ENCODE results near the gene SPOCK2. TPM values are rescaled to one million over a fixed set of nuclear protein-coding genes. Genes with fewer than 3 reads are reported as not detected.

The SPOCK2 gene
- total RNA-seq, 1 experiment from 2014 or later = 1.1 TPM

DNA sequence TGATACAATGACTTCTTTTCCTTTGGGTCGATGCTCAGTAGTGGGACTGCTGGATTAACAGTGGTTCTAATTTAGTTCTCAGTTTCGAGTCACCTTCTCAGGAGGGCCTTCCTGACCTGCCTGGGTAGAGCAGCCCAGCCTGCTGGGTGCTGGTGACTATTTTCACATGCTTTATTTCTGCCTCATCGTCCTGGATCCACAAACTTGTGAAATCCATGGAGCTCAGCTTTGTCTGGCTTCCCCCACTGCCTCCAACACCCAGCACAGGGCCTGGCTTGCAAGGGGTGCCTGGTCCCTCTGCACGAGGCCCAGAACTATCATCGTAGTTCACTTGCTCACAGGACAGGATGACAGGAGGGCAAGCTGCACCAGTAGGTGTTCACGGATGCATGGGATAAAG lies 46.9 kb downstream of the SPOCK2 start:
- intact Hi-C loops (cut with micrococcal nuclease) = no loop called here
- TF ChIP-seq YY1 (IDR thresholded peaks at IDR 0.05; ENCODE audit: extremely low read depth, insufficient replicate concordance, low read depth, low read length) (no peak), CEBPB (IDR thresholded peaks at IDR 0.05; ENCODE audit: low read depth) (no peak)
- no TSS peak for BruUV-seq (replicated peaks)
- ChIA-PET CTCF (no interaction called here), RAD21 (ENCODE audit: low non-redundant PET in 1 of 2, low total read pairs in 2 of 2, uncharacterized antibody in 2 of 2, unreplicated experiment in 2 of 2) (no interaction called here), POLR2A (no interaction called here)
- Histone ChIP-seq H3K9ac (ENCODE audit: low read length) (no peak overlapping the region), H3K27ac (ENCODE audit: low read depth, low read length) (no peak overlapping the region), H3K27me3 (ENCODE audit: insufficient read depth, low read length) (no peaks in the 10 kb centered on the region), H2AFZ (ENCODE audit: low read depth, low read length, poor library complexity, severe bottlenecking) (no peak overlapping the region), H3K9me3 (ENCODE audit: control insufficient read depth in 1 of 2, insufficient read depth in 1 of 2, low read depth in 1 of 2, low read length in 2 of 2) (no peaks in the 10 kb centered on the region), H3K4me1 (ENCODE audit: control insufficient read depth in 1 of 2, insufficient read depth in 2 of 2, low read length in 2 of 2) (peaks cover 0 to 13% of the 10 kb centered on the region in 2 experiments; a peak in 2 of 4 replicates), H4K20me1 (ENCODE audit: insufficient read depth) (no peaks in the 10 kb centered on the region), H3K9me2 (ENCODE audit: insufficient read depth) (no peaks in the 10 kb centered on the region), H3K36me3 (ENCODE audit: control insufficient read depth in 1 of 2, insufficient read depth in 2 of 2, low read length in 2 of 2) (no peaks in the 10 kb centered on the region), H3K4me2 (ENCODE audit: low read length) (no peak overlapping the region), H3K4me3 (replicated peaks in 1 of 2; ENCODE audit: low read depth in 1 of 2, low read length in 2 of 2) (no peak overlapping the region), H3K79me2 (ENCODE audit: insufficient read depth, low read length) (no peaks in the 10 kb centered on the region)
- DNase-seq (ENCODE audit: low read depth, low spot score) = no peak
- no peak for ATAC-seq

DNA sequence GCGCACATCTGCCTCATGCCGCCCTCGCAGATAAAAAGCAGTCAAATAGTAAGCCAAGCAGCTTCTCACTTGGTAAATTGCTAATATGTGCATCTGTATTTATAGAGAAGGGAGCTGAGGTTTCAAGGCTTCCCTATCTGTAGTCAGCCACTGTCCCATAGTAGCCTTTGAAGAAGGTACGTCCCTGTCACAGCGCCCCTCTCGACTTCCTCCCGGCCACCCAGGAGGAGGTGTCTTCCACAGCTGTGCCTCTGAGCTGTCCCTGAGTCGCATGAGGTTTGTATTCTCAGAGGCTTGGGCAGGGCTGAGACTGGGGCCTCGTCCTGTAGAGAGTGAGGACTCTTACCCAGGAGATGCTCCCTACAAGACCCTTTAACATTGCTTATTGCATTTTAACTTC lies 49.0 kb downstream of the SPOCK2 start:
- no peak for TF ChIP-seq RAD21 (IDR thresholded peaks at IDR 0.05; ENCODE audit: low read depth)
- TF ChIP-seq EZH2 (IDR thresholded peaks at IDR 0.05) = no peak
- TF ChIP-seq, protein P1, sequence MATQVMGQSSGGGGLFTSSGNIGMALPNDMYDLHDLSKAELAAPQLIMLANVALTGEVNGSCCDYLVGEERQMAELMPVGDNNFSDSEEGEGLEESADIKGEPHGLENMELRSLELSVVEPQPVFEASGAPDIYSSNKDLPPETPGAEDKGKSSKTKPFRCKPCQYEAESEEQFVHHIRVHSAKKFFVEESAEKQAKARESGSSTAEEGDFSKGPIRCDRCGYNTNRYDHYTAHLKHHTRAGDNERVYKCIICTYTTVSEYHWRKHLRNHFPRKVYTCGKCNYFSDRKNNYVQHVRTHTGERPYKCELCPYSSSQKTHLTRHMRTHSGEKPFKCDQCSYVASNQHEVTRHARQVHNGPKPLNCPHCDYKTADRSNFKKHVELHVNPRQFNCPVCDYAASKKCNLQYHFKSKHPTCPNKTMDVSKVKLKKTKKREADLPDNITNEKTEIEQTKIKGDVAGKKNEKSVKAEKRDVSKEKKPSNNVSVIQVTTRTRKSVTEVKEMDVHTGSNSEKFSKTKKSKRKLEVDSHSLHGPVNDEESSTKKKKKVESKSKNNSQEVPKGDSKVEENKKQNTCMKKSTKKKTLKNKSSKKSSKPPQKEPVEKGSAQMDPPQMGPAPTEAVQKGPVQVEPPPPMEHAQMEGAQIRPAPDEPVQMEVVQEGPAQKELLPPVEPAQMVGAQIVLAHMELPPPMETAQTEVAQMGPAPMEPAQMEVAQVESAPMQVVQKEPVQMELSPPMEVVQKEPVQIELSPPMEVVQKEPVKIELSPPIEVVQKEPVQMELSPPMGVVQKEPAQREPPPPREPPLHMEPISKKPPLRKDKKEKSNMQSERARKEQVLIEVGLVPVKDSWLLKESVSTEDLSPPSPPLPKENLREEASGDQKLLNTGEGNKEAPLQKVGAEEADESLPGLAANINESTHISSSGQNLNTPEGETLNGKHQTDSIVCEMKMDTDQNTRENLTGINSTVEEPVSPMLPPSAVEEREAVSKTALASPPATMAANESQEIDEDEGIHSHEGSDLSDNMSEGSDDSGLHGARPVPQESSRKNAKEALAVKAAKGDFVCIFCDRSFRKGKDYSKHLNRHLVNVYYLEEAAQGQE (IDR thresholded peaks at IDR 0.05; ENCODE audit: low read depth) = no peak
- no peak for TF ChIP-seq SIN3A (IDR thresholded peaks at IDR 0.05; ENCODE audit: low read depth)
- TF ChIP-seq POLR2A (IDR thresholded peaks at IDR 0.05; ENCODE audit: borderline replicate concordance, extremely low read depth, insufficient read depth, insufficient read length) = no peak
- no peak for TF ChIP-seq FOSL1 (IDR thresholded peaks at IDR 0.05; ENCODE audit: low read depth)
- TF ChIP-seq, protein P2, sequence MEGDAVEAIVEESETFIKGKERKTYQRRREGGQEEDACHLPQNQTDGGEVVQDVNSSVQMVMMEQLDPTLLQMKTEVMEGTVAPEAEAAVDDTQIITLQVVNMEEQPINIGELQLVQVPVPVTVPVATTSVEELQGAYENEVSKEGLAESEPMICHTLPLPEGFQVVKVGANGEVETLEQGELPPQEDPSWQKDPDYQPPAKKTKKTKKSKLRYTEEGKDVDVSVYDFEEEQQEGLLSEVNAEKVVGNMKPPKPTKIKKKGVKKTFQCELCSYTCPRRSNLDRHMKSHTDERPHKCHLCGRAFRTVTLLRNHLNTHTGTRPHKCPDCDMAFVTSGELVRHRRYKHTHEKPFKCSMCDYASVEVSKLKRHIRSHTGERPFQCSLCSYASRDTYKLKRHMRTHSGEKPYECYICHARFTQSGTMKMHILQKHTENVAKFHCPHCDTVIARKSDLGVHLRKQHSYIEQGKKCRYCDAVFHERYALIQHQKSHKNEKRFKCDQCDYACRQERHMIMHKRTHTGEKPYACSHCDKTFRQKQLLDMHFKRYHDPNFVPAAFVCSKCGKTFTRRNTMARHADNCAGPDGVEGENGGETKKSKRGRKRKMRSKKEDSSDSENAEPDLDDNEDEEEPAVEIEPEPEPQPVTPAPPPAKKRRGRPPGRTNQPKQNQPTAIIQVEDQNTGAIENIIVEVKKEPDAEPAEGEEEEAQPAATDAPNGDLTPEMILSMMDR (IDR thresholded peaks at IDR 0.05 in 2 of 3, conservative IDR thresholded peaks at IDR 0.05 in 1 of 3; ENCODE audit: borderline replicate concordance in 1 of 3, insufficient read depth in 1 of 3, low read depth in 2 of 3, low read length in 2 of 3) = no peak
- TF ChIP-seq, protein P3, sequence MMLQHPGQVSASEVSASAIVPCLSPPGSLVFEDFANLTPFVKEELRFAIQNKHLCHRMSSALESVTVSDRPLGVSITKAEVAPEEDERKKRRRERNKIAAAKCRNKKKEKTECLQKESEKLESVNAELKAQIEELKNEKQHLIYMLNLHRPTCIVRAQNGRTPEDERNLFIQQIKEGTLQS (IDR thresholded peaks at IDR 0.05) = no peak
- ATAC-seq (no peak), DNase-seq (ENCODE audit: low read depth, low spot score) (no peak)
- Histone ChIP-seq H3K4me2 (ENCODE audit: low read length) (no peak overlapping the region), H3K4me1 (ENCODE audit: control insufficient read depth in 1 of 2, insufficient read depth in 2 of 2, low read length in 2 of 2) (peaks cover 0 to 13% of the 10 kb centered on the region in 2 experiments; a peak in 2 of 4 replicates), H3K79me2 (ENCODE audit: insufficient read depth, low read length) (no peaks in the 10 kb centered on the region), H3K4me3 (replicated peaks in 1 of 2; ENCODE audit: low read depth in 1 of 2, low read length in 2 of 2) (no peak overlapping the region), H3K27me3 (ENCODE audit: insufficient read depth, low read length) (no peaks in the 10 kb centered on the region), H3K9me2 (ENCODE audit: insufficient read depth) (no peaks in the 10 kb centered on the region), H2AFZ (ENCODE audit: low read depth, low read length, poor library complexity, severe bottlenecking) (peak overlapping the region; percentile 9), H3K36me3 (ENCODE audit: control insufficient read depth in 1 of 2, insufficient read depth in 2 of 2, low read length in 2 of 2) (no peaks in the 10 kb centered on the region), H3K9ac (ENCODE audit: low read length) (no peak overlapping the region), H4K20me1 (ENCODE audit: insufficient read depth) (no peaks in the 10 kb centered on the region), H3K27ac (ENCODE audit: low read depth, low read length) (no peak overlapping the region), H3K9me3 (ENCODE audit: control insufficient read depth in 1 of 2, insufficient read depth in 1 of 2, low read depth in 1 of 2, low read length in 2 of 2) (no peaks in the 10 kb centered on the region)
- RAD21 ChIA-PET (ENCODE audit: low non-redundant PET in 1 of 2, low total read pairs in 2 of 2, uncharacterized antibody in 2 of 2, unreplicated experiment in 2 of 2) = no interaction called here
- intact Hi-C loops (cut with micrococcal nuclease) = no loop called here
- CTCF ChIA-PET = interaction anchor here (3.6 kb wide), 1 partner anchor 9 kb away, joined by 22 read pairs; no protein-coding TSS in a partner anchor
- BruUV-seq (replicated peaks) = no TSS peak
- POLR2A ChIA-PET = no interaction called here
